ENCODE data around the gene MAP2K3. TPM values are rescaled to one million over a fixed set of nuclear protein-coding genes. Genes with fewer than 3 reads are reported as not detected.

MAP2K3 gene
- total and polyA plus RNA-seq, 12 donors = 6.4 to 64.8 (median 32.2) TPM

DNA sequence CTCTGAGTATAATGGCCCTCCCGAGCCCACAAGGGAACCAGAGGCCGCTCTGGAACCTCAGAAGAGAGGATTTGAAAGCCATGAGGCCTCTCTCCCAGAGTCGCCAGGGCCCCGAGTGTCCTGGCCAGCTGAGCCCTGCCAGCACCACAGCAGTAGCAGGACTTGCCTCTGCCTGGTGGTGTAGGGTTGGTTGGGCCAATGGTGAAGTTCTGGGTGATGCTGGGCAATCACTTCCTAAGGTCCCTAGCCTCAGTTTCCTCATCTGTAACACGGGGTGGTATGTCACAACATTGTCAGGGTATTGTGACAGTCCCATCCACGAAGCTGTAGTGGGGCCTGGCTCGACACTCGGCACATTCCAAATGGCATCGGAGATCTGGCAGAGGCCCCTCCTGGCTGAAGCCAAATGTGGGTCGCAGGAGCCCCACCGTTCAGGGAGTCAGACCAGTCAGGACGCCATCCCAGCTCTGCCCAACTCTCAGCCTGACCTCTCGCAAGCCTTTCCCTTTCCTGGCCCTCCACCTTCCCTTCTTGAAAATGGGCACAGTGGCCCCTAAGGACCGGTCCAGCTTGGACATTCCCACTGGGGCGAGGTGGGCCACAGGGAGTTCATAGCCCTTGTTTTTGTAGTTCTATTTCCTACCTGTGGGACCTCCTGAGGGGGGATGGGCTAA lies 33.0 kb upstream of the MAP2K3 start:
- DNase-seq = no peak
- 85 to 92% (median 87%) methylated on average over 13 to 15 of the region's 15 CpGs for WGBS, 4 donors
- Histone ChIP-seq H3K4me1 (replicated peaks in 1 of 2) (peaks cover 11 to 14% of the 10 kb centered on the region in 2 donors), H3K27ac (no peak overlapping the region), H3K27me3 (no peaks in the 10 kb centered on the region), H3K4me3 (peak overlapping the region in 2 of 4 donors; percentile 50 to 55), H3K9me3 (replicated peaks in 1 of 3) (no peaks in the 10 kb centered on the region), H3K36me3 (replicated peaks in 1 of 2) (no peaks in the 10 kb centered on the region)
- TF ChIP-seq, protein P1, sequence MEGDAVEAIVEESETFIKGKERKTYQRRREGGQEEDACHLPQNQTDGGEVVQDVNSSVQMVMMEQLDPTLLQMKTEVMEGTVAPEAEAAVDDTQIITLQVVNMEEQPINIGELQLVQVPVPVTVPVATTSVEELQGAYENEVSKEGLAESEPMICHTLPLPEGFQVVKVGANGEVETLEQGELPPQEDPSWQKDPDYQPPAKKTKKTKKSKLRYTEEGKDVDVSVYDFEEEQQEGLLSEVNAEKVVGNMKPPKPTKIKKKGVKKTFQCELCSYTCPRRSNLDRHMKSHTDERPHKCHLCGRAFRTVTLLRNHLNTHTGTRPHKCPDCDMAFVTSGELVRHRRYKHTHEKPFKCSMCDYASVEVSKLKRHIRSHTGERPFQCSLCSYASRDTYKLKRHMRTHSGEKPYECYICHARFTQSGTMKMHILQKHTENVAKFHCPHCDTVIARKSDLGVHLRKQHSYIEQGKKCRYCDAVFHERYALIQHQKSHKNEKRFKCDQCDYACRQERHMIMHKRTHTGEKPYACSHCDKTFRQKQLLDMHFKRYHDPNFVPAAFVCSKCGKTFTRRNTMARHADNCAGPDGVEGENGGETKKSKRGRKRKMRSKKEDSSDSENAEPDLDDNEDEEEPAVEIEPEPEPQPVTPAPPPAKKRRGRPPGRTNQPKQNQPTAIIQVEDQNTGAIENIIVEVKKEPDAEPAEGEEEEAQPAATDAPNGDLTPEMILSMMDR (IDR thresholded peaks at IDR 0.05) = no peak
- no peak for TF ChIP-seq POLR2A (IDR thresholded peaks at IDR 0.05)
- intact Hi-C loops (cut with DNase I) = no loop called here

DNA sequence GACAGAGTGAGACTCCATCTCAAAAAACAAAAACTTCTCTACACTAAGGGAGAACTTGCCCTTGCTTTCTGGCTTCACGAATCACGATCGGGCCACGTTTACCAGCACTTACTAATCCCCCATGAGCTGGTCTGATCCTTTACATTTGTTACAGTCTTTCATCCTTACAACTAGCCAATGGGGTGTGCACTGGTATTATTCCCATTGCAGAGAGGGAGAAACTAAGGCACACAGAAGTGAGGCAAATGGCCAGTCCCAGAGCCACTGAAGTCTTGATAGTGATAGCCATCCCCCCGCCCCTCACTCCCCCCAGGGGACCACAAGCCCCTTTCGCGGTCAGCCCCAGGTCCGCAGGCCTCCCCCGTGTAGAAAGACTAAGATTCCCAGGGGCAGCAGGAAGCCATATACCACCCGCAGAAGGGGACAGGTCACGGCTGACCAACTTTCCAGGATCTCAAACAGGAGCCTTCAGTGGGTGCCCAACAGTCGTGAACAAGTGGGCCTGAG lies 32.2 kb upstream of the MAP2K3 start:
- intact Hi-C loops (cut with DNase I) = no loop called here
- Histone ChIP-seq H3K27me3 (no peaks in the 10 kb centered on the region), H3K4me1 (replicated peaks in 1 of 2) (peaks cover 11 to 14% of the 10 kb centered on the region in 2 donors), H3K36me3 (replicated peaks in 1 of 2) (no peaks in the 10 kb centered on the region), H3K9me3 (replicated peaks in 1 of 3) (no peaks in the 10 kb centered on the region), H3K4me3 (peak overlapping the region in 3 of 4 donors; percentile 40 to 55 (median 50)), H3K27ac (peak overlapping the region in 1 of 5 donors; percentile 59)
- TF ChIP-seq, protein P1 (IDR thresholded peaks at IDR 0.05) = no peak
- TF ChIP-seq POLR2A (IDR thresholded peaks at IDR 0.05) = no peak
- WGBS, 4 donors = 6 to 25% (median 13%) methylated on average over 8 to 12 of the region's 12 CpGs
- no peak for DNase-seq

DNA sequence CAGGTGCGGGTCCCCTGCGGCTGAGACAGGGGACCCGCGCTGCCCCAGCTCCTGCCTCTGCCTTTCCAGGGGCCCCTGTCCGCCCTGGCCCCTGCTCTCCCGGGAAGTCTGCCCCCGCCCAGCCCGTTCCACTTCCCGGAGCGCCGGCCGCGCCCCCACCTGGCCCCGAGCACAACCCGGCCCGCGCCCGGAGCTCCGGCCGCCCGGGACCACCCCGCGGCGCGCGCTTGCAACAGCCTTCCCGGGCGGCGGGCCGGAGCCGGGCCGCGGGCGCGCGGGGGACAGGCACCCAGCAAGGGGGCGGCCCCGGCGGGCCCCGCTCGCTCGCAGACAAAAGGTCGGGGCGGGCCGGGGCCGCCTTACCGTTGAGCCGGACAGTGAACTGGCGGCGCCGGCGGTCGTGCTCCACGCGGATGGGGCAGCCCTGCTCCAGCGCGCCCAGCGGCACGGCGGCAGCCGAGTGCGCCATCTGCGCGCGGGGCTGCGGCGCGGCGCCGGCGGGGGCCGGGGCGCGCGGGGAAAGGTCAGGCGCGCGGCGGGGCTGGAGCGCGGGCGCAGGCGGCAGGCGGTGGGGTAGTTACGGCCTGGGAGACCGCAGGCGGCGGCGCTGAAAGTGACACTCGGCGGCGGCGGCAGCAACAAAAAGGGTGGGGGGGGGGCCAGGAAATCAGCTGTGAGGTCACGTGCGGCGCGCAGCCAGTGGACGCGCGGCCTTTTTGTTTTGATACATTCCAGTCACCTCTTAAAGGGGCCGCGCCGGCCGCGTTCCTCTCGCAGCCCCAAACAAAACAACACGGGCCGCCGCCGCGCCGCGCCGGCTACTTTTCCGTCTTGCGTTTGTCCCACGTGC lies 31.5 kb upstream of the MAP2K3 start, which contains the start of gene NATD1:
NATD1 (minus strand) TSS at position 615 of the 850 bp plus-strand sequence; CDS start at position 469, 146 bp downstream.
- Histone ChIP-seq H3K27ac (peak within 1 kb of the TSS in 3 of 5 donors; percentile 54 to 89 (median 59)), H3K9me3 (replicated peaks in 1 of 3) (no peaks in the 10 kb centered on the region), H3K27me3 (no peaks in the 10 kb centered on the region), H3K4me3 (peak within 1 kb of the TSS in 3 of 4 donors; percentile 40 to 55 (median 50)), H3K36me3 (replicated peaks in 1 of 2) (no peaks in the 10 kb centered on the region), H3K4me1 (replicated peaks in 1 of 2) (peaks cover 11 to 14% of the 10 kb centered on the region in 2 donors)
- intact Hi-C loops (cut with DNase I) = no loop called here
- peak; percentile 16 to 59 for TF ChIP-seq POLR2A (IDR thresholded peaks at IDR 0.05)
- TF ChIP-seq, protein P1 (IDR thresholded peaks at IDR 0.05) = no peak
- 0 to 1% (median 0%) methylated on average over 5 to 117 of the region's 117 CpGs for WGBS, 4 donors
- peak; percentile 83 to 95 (median 90) for DNase-seq

All from adrenal gland (tissue), 12 donors.